NCI-H1048 (cell line): ENCODE measurements around the gene GLCE.
"Not testable (repeated sequence)": the region's sequence is repeated elsewhere in the genome, so short reads cannot be mapped to it uniquely, and the experiment has no call there.

Experiments used
- DNase-seq: peaks from one replicate; lab custom pipeline; 2025; lab: John Stamatoyannopoulos, UW

The GLCE gene

GRCh38 chr15:69299451-69299886, 139.0 kb downstream of the GLCE start:
- DNase-seq = no peak

GRCh38 chr15:69299943-69300588, 139.6 kb downstream of the GLCE start:
- DNase-seq = no peak

- not testable (repeated sequence) for DNase-seq
Observed at GRCh38 chr15:69301101-69301500, 140.7 kb downstream of the GLCE start.

GRCh38 chr15:69302087-69302486, 141.7 kb downstream of the GLCE start:
- not testable (repeated sequence) for DNase-seq

GRCh38 chr15:69302929-69303328, 142.5 kb downstream of the GLCE start:
- DNase-seq = no peak

- DNase-seq = no peak
Observed at GRCh38 chr15:69303337-69304181, 143.1 kb downstream of the GLCE start.

GRCh38 chr15:69304182-69304545, 143.7 kb downstream of the GLCE start:
- DNase-seq = no peak

GRCh38 chr15:69305204-69305931, 144.9 kb downstream of the GLCE start:
- DNase-seq = no peak

- no peak for DNase-seq
Observed at GRCh38 chr15:69305933-69306568, 145.6 kb downstream of the GLCE start.

GRCh38 chr15:69307939-69308338, 147.5 kb downstream of the GLCE start:
- DNase-seq = no peak

- no peak for DNase-seq
Observed at GRCh38 chr15:69308949-69309348, 148.5 kb downstream of the GLCE start.

- DNase-seq = no peak
Observed at GRCh38 chr15:69311319-69311721, 150.9 kb downstream of the GLCE start.

GRCh38 chr15:69313432-69314000, 153.1 kb downstream of the GLCE start:
- DNase-seq = no peak

GRCh38 chr15:69314131-69314530, 153.7 kb downstream of the GLCE start:
- no peak for DNase-seq

- DNase-seq = no peak
Observed at GRCh38 chr15:69314736-69315135, 154.3 kb downstream of the GLCE start.

- DNase-seq = no peak
Observed at GRCh38 chr15:69315402-69316110, 155.1 kb downstream of the GLCE start.

GRCh38 chr15:69316291-69316690, 155.9 kb downstream of the GLCE start:
- no peak for DNase-seq

- DNase-seq = no peak
Observed at GRCh38 chr15:69317392-69317841, 157.0 kb downstream of the GLCE start.

- no peak for DNase-seq
Observed at GRCh38 chr15:69318033-69318432, 157.6 kb downstream of the GLCE start.

- DNase-seq = no peak
Observed at GRCh38 chr15:69319384-69320375, 159.2 kb downstream of the GLCE start.
